Measurements from ENCODE around the gene REXO4. TPM values are rescaled to one million over a fixed set of nuclear protein-coding genes. Genes with fewer than 3 reads are reported as not detected.

REXO4 gene
- total RNA-seq, 1 donor = 29.9 TPM

- DNase-seq (ENCODE audit: low read depth in 2 of 3, low spot score in 2 of 3) = peak in 2 of 3 donors; percentile 28 to 38
Observed at GRCh38 chr9:133371261-133371711, 46.5 kb downstream of the REXO4 start.

- DNase-seq (ENCODE audit: low read depth in 2 of 3, low spot score in 2 of 3) = no peak
Observed at GRCh38 chr9:133370685-133371084, 47.1 kb downstream of the REXO4 start.

- DNase-seq (ENCODE audit: low read depth in 2 of 3, low spot score in 2 of 3) = no peak
Observed at GRCh38 chr9:133369933-133370332, 47.9 kb downstream of the REXO4 start.

- DNase-seq (ENCODE audit: low read depth in 2 of 3, low spot score in 2 of 3) = no peak
Observed at GRCh38 chr9:133369422-133369821, 48.4 kb downstream of the REXO4 start.

- no peak for DNase-seq (ENCODE audit: low read depth in 2 of 3, low spot score in 2 of 3)
Observed at GRCh38 chr9:133368249-133368881, 49.4 kb downstream of the REXO4 start.

GRCh38 chr9:133367778-133368177, 50.0 kb downstream of the REXO4 start:
- no peak for DNase-seq (ENCODE audit: low read depth in 2 of 3, low spot score in 2 of 3)

- no peak for DNase-seq (ENCODE audit: low read depth in 2 of 3, low spot score in 2 of 3)
Observed at GRCh38 chr9:133367221-133367620, 50.6 kb downstream of the REXO4 start.

GRCh38 chr9:133366435-133366834, 51.4 kb downstream of the REXO4 start:
- DNase-seq (ENCODE audit: low read depth in 2 of 3, low spot score in 2 of 3) = no peak

- no peak for DNase-seq (ENCODE audit: low read depth in 2 of 3, low spot score in 2 of 3)
Observed at GRCh38 chr9:133362359-133363044, 55.3 kb downstream of the REXO4 start.

GRCh38 chr9:133361507-133362092, 56.2 kb downstream of the REXO4 start:
- DNase-seq (ENCODE audit: low read depth in 2 of 3, low spot score in 2 of 3) = no peak

GRCh38 chr9:133360400-133361393, 57.1 kb downstream of the REXO4 start:
- no peak for DNase-seq (ENCODE audit: low read depth in 2 of 3, low spot score in 2 of 3)

GRCh38 chr9:133359399-133360175, 58.2 kb downstream of the REXO4 start:
- DNase-seq (ENCODE audit: low read depth in 2 of 3, low spot score in 2 of 3) = peak in 1 of 3 donors; percentile 40

GRCh38 chr9:133357656-133358055, 60.2 kb downstream of the REXO4 start:
- DNase-seq (ENCODE audit: low read depth in 2 of 3, low spot score in 2 of 3) = no peak

- DNase-seq (ENCODE audit: low read depth in 2 of 3, low spot score in 2 of 3) = peak; percentile 72 to 78 (median 73)
Observed at GRCh38 chr9:133356391-133357091, 61.3 kb downstream of the REXO4 start, which contains the start of the genes SURF1 and SURF2. TSS of gene SURF1 (minus strand) at chr9:133356487. CDS start at chr9:133356453, 34 bp downstream. TSS of gene SURF2 (plus strand) at chr9:133356550. CDS start at chr9:133356593, 43 bp downstream.

Other genes with a start within 250 kb of the REXO4 start
- not detected for gene OBP2B, start 208.8 kb downstream of the REXO4 start, total RNA-seq
- gene ABO, start 142.8 kb downstream of the REXO4 start, total RNA-seq = 26.7 TPM
- 19.4 TPM for gene SURF6, start 81.8 kb downstream of the REXO4 start, total RNA-seq
- gene MED22, start 69.9 kb downstream of the REXO4 start, total RNA-seq = 27.5 TPM
- 3,489 TPM for gene RPL7A, start 69.8 kb downstream of the REXO4 start, total RNA-seq
- gene SURF1, start 61.5 kb downstream of the REXO4 start, total RNA-seq = 22.9 TPM
- 11.3 TPM for gene SURF2, start 61.5 kb downstream of the REXO4 start, total RNA-seq
- gene SURF4, start 42.0 kb downstream of the REXO4 start, total RNA-seq = 196 TPM
- 0.81 TPM for gene STKLD1, start 41.6 kb downstream of the REXO4 start, total RNA-seq
- 1.6 TPM for gene ADAMTS13, start 4.4 kb upstream of the REXO4 start, total RNA-seq
- 5.4 TPM for gene CACFD1, start 42.0 kb upstream of the REXO4 start, total RNA-seq
- 6.5 TPM for gene SLC2A6, start 61.1 kb upstream of the REXO4 start, total RNA-seq
- gene MYMK, start 106.9 kb upstream of the REXO4 start, total RNA-seq = not detected
- under 0.01 TPM for gene ADAMTSL2, start 116.7 kb upstream of the REXO4 start, total RNA-seq
- gene FAM163B, start 191.4 kb upstream of the REXO4 start, total RNA-seq = under 0.01 TPM
- gene DBH, start 218.4 kb upstream of the REXO4 start, total RNA-seq = not detected

Measured in hematopoietic multipotent progenitor cell (in vitro differentiated cells).